ENCODE data around the gene ZNF101.
A peak's percentile ranks its signal among the peaks of the same experiment; 100 is the strongest.
"Not testable (repeated sequence)": the region's sequence is repeated elsewhere in the genome, so short reads cannot be mapped to it uniquely, and the experiment has no call there.

Gene ZNF101

GRCh38 chr19:19663256-19664120 lies 5.2 kb upstream of the ZNF101 start, which contains the start of gene ATP13A1:
Gene ATP13A1, minus strand, starts transcription at chr19:19663676. Its CDS starts 10 bp downstream, at chr19:19663666.
- peak within 1 kb of the TSS; percentile 77 for H3K27ac ChIP-seq
- TF ChIP-seq, protein P1, sequence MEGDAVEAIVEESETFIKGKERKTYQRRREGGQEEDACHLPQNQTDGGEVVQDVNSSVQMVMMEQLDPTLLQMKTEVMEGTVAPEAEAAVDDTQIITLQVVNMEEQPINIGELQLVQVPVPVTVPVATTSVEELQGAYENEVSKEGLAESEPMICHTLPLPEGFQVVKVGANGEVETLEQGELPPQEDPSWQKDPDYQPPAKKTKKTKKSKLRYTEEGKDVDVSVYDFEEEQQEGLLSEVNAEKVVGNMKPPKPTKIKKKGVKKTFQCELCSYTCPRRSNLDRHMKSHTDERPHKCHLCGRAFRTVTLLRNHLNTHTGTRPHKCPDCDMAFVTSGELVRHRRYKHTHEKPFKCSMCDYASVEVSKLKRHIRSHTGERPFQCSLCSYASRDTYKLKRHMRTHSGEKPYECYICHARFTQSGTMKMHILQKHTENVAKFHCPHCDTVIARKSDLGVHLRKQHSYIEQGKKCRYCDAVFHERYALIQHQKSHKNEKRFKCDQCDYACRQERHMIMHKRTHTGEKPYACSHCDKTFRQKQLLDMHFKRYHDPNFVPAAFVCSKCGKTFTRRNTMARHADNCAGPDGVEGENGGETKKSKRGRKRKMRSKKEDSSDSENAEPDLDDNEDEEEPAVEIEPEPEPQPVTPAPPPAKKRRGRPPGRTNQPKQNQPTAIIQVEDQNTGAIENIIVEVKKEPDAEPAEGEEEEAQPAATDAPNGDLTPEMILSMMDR (conservative IDR thresholded peaks at IDR 0.05) = peak; percentile 14; the same call in 1 of the 2 replicates

GRCh38 chr19:19665420-19665948 lies 3.2 kb upstream of the ZNF101 start:
- not testable (repeated sequence) for H3K27ac ChIP-seq

DNA sequence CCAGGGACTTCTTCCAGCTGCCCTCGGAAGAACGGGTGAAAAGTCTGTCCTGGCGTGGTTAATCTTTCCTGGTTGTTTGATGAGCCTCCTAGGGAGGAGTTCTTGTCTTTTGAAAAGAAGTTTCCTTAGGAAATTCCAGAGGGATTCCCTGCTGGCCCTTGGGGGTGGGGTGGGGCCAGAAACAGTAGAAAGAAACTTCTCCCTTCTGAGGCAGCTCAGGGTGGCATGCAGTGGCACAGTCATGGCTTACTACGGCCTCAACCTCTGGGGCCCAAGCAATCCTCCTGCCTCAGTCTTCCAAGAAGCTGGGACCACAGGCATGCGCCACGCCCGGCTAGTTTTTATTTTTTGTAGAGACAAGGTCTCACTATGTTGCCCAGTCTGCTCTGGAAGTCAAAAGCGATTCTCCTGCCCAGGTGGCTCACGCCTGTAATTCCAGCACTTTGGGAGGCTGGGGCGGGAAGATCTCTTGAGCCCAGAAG lies 1.5 kb downstream of the ZNF101 start:
- H3K27ac ChIP-seq = no peak overlapping the region

GRCh38 chr19:19672816-19673215 lies 4.2 kb downstream of the ZNF101 start:
- TF ChIP-seq, protein P1 (conservative IDR thresholded peaks at IDR 0.05) = no peak

More for the DNA sequence above, 1.5 kb downstream of the ZNF101 start:
- TF ChIP-seq, protein P1 (conservative IDR thresholded peaks at IDR 0.05) = no peak

GRCh38 chr19:19674315-19674714 lies 5.7 kb downstream of the ZNF101 start:
- TF ChIP-seq, protein P1 (conservative IDR thresholded peaks at IDR 0.05) = no peak

More at GRCh38 chr19:19672816-19673215, 4.2 kb downstream of the ZNF101 start:
- H3K27ac ChIP-seq = no peak overlapping the region

GRCh38 chr19:19677579-19677978 lies 8.9 kb downstream of the ZNF101 start:
- TF ChIP-seq, protein P1 (conservative IDR thresholded peaks at IDR 0.05) = no peak
- no peak overlapping the region for H3K27ac ChIP-seq

More at GRCh38 chr19:19674315-19674714, 5.7 kb downstream of the ZNF101 start:
- no peak overlapping the region for H3K27ac ChIP-seq

- no peak overlapping the region for H3K27ac ChIP-seq
- TF ChIP-seq, protein P1 (conservative IDR thresholded peaks at IDR 0.05) = no peak
Measured at GRCh38 chr19:19679176-19680073, 10.8 kb downstream of the ZNF101 start.

- not testable (repeated sequence) for H3K27ac ChIP-seq
Measured at GRCh38 chr19:19686119-19686518, 17.5 kb downstream of the ZNF101 start.

All from VCaP (cell line).